HG03097 (cell line): Measurements from ENCODE around the gene SLC9A3.
"Not testable (repeated sequence)": the region's sequence is repeated elsewhere in the genome, so short reads cannot be mapped to it uniquely, and the experiment has no call there.

Source experiments
- ATAC-seq: cut with Tn5 transposase; IDR thresholded peaks from one replicate; pipeline ENCODE4 v1.9.1; 2021; ENCODE audit not compliant: unreplicated experiment, low FRiP score

SLC9A3 gene

GRCh38 chr5:478369-478981, 45.8 kb downstream of the SLC9A3 start:
- ATAC-seq, result no peak

GRCh38 chr5:477871-478270, 46.4 kb downstream of the SLC9A3 start:
- ATAC-seq, result no peak

- ATAC-seq, result no peak
Measured at GRCh38 chr5:477247-477646, 47.0 kb downstream of the SLC9A3 start.

GRCh38 chr5:476814-477175, 47.5 kb downstream of the SLC9A3 start:
- no peak for ATAC-seq

- no peak for ATAC-seq
Measured at GRCh38 chr5:476102-476813, 48.0 kb downstream of the SLC9A3 start.

GRCh38 chr5:475704-476101, 48.5 kb downstream of the SLC9A3 start:
- no peak for ATAC-seq

- no peak for ATAC-seq
Measured at GRCh38 chr5:474840-475661, 49.2 kb downstream of the SLC9A3 start.

GRCh38 chr5:474232-474839, 49.9 kb downstream of the SLC9A3 start:
- not testable (repeated sequence) for ATAC-seq

GRCh38 chr5:473551-474192, 50.6 kb downstream of the SLC9A3 start:
- ATAC-seq, result peak; percentile 12

- ATAC-seq, result peak; percentile 62
Measured at GRCh38 chr5:472656-473550, 51.3 kb downstream of the SLC9A3 start.

- ATAC-seq, result peak; percentile 7
Measured at GRCh38 chr5:472076-472655, 52.1 kb downstream of the SLC9A3 start.

- ATAC-seq, result no peak
Measured at GRCh38 chr5:471750-472058, 52.5 kb downstream of the SLC9A3 start.

- no peak for ATAC-seq
Measured at GRCh38 chr5:470961-471749, 53.1 kb downstream of the SLC9A3 start.

- no peak for ATAC-seq
Measured at GRCh38 chr5:469752-470483, 54.3 kb downstream of the SLC9A3 start.

- ATAC-seq, result no peak
Measured at GRCh38 chr5:468401-468800, 55.8 kb downstream of the SLC9A3 start.

- ATAC-seq, result no peak
Measured at GRCh38 chr5:466661-467310, 57.5 kb downstream of the SLC9A3 start.

- no peak for ATAC-seq
Measured at GRCh38 chr5:465591-466403, 58.5 kb downstream of the SLC9A3 start.
